Panc1 (cell line): ENCODE measurements around the gene CLTC. TPM values are rescaled to one million over a fixed set of nuclear protein-coding genes. Genes with fewer than 3 reads are reported as not detected.

Experiments used
- ATAC-seq: fragments of 200-7000 bp; cut with Tn5 transposase; 2 replicates; pipeline ENCODE4 v1.9.1; 2020; ENCODE audit warnings: mild to moderate bottlenecking, moderate library complexity
- BruUV-seq: library from RNA; stranded (reverse); fragments of 400-500 nt; replicated peaks from 2 replicates; lab custom pipeline; 2021; lab: Mats Ljungman, UMichigan
- CTCF ChIA-PET: fragments of 300-600 bp; sonication (Branson Sonifier 250); formaldehyde crosslinking; loops from one replicate; lab custom pipeline; 2022; ENCODE audit warnings: antibody characterized with exemption; lab: Charles Lee
- POLR2A ChIA-PET: fragments of 300-600 bp; sonication (Branson Sonifier 250); formaldehyde crosslinking; loops from one replicate; lab custom pipeline; 2022; ENCODE audit warnings: antibody characterized with exemption; lab: Charles Lee
- DNase-seq: peaks from one replicate; pipeline ENCODE4 v3.0.0-alpha.2; 2010; ENCODE audit warnings: low read depth, low spot score
- H3K27ac ChIP-seq: 2 replicates; pipeline ENCODE4 v1.5.1; 2011; ENCODE audit warnings: mild to moderate bottlenecking, low read length, inconsistent platforms
- H3K27me3 ChIP-seq: fragments of 200-500 bp; sonication (Bioruptor generic); 2 replicates; pipeline ENCODE4 v1.6.0; 2014; ENCODE audit warnings: low read length, inconsistent platforms; ENCODE audit not compliant: control insufficient read depth, insufficient read depth
- H3K36me3 ChIP-seq: fragments of 200-500 bp; sonication (Bioruptor generic); 2 replicates; pipeline ENCODE4 v1.5.1; 2014; ENCODE audit warnings: inconsistent platforms, mild to moderate bottlenecking, low read length, moderate library complexity; ENCODE audit not compliant: control insufficient read depth, insufficient read depth
- H3K4me1 ChIP-seq: 2 replicates; pipeline ENCODE4 v1.5.1; 2011; ENCODE audit warnings: inconsistent platforms, mild to moderate bottlenecking, low read length, moderate library complexity; ENCODE audit not compliant: control insufficient read depth, insufficient read depth
- H3K4me3 ChIP-seq, 2 experiments: 2 replicates each; pipeline ENCODE4 v1.5.1; 2011 to 2012; ENCODE audit warnings: low read depth in 2 of 2, low read length in 2 of 2, mild to moderate bottlenecking in 2 of 2, inconsistent platforms in 1 of 2, moderate library complexity in 1 of 2
- H3K9me3 ChIP-seq: fragments of 200-500 bp; sonication (Bioruptor generic); 2 replicates; pipeline ENCODE4 v1.5.1; 2014; ENCODE audit warnings: low read depth, mild to moderate bottlenecking, inconsistent platforms, low read length, moderate library complexity; ENCODE audit not compliant: control insufficient read depth, insufficient read depth
- CTCF ChIP-seq: fragments of 450-650 bp; IDR thresholded peaks from 2 replicates; pipeline ENCODE4 v1.5.1; 2017; ENCODE audit warnings: mild to moderate bottlenecking
- POLR2AphosphoS5 ChIP-seq: IDR thresholded peaks from 2 replicates; pipeline ENCODE4 v1.6.1; 2012; ENCODE audit warnings: mild to moderate bottlenecking, low read depth, low read length, moderate library complexity
- REST ChIP-seq, 2 experiments: IDR thresholded peaks; 2 replicates each; pipeline ENCODE4 v1.6.1; 2011 to 2012; ENCODE audit warnings: low read depth in 2 of 2, control low read depth in 1 of 2, low read length in 1 of 2, mild to moderate bottlenecking in 1 of 2, moderate library complexity in 1 of 2; ENCODE audit not compliant: insufficient read depth in 1 of 2
- SIN3A ChIP-seq: IDR thresholded peaks from 2 replicates; pipeline ENCODE4 v1.6.1; 2012; ENCODE audit warnings: low read depth, mild to moderate bottlenecking, low read length, moderate library complexity, borderline replicate concordance; ENCODE audit not compliant: insufficient read depth
- TCF7L2 ChIP-seq: IDR thresholded peaks from 2 replicates; pipeline ENCODE4 v1.6.1; 2011; ENCODE audit warnings: mild to moderate bottlenecking, low read depth, low read length, inconsistent platforms
- in situ Hi-C: cut with HindIII; loops from 2 replicates; pipeline ENCODE4 v1.10.0; 2016; ENCODE audit warnings: low sequenced_read_pairs, low pct_unique_long_range_greater_than_20kb
- intact Hi-C: fragments of 100-400 bp; cut with micrococcal nuclease; formaldehyde crosslinking; loops from one replicate; pipeline ENCODE4 v1.10.0; 2022; ENCODE audit not compliant: unreplicated experiment
- total RNA-seq: library from RNA; stranded (reverse); gene quantifications from one replicate; pipeline ENCODE4 v1.2.1, GENCODE V29; 2021; ENCODE audit not compliant: unreplicated experiment

Gene CLTC
- total RNA-seq, 1 experiment from 2014 or later, result 221 TPM

- Histone ChIP-seq H3K9me3 (no peaks in the 10 kb centered on the region), H3K4me1 (peaks cover 4% of the 10 kb centered on the region; the same call in 1 of the 2 replicates), H3K36me3 (peaks cover 57% of the 10 kb centered on the region), H3K27ac (no peak overlapping the region), H3K4me3 (no peak overlapping the region), H3K27me3 (no peaks in the 10 kb centered on the region)
- no peak for DNase-seq
- ChIA-PET CTCF (no interaction called here), POLR2A (no interaction called here)
- no peak for ATAC-seq
- BruUV-seq, result no TSS peak
- in situ Hi-C loops, result no loop called here
- intact Hi-C loops, result no loop called here
- TF ChIP-seq TCF7L2 (no peak), POLR2AphosphoS5 (no peak), REST (IDR thresholded peaks at IDR 0.05; ENCODE audit: insufficient read depth in 1 of 2, low read depth in 2 of 2, low read length in 1 of 2) (no peak), CTCF (no peak), SIN3A (no peak)
These were observed 27.6 kb downstream of the CLTC start for GRCh38 chr17:59647288-59647687.

- TF ChIP-seq CTCF, result no peak
- TF ChIP-seq REST (IDR thresholded peaks at IDR 0.05; ENCODE audit: insufficient read depth in 1 of 2, low read depth in 2 of 2, low read length in 1 of 2), result no peak
- H3K36me3 ChIP-seq, result peaks cover 49% of the 10 kb centered on the region
- no TSS peak for BruUV-seq
- H3K27ac ChIP-seq, result no peak overlapping the region
- no peak overlapping the region for H3K4me3 ChIP-seq
- ATAC-seq (no peak), DNase-seq (no peak)
- CTCF ChIA-PET, result no interaction called here
- no peaks in the 10 kb centered on the region for H3K9me3 ChIP-seq
- intact Hi-C loops, result no loop called here
- no peaks in the 10 kb centered on the region for H3K27me3 ChIP-seq
- in situ Hi-C loops, result no loop called here
- H3K4me1 ChIP-seq, result 0 out of 2 replicates have a peak, but pooled peaks cover 3% of the 10 kb centered on the region
- POLR2A ChIA-PET, result no interaction called here
These were observed 30.2 kb downstream of the CLTC start for GRCh38 chr17:59649886-59650285.
